Mucosa of stomach (tissue), 1 donor: ENCODE results near the gene PLEKHM3.

Source experiments
- H3K27me3 ChIP-seq: one replicate; pipeline ENCODE4 v1.7.0; 2013; ENCODE audit warnings: mild to moderate bottlenecking, low read length; ENCODE audit not compliant: control insufficient read depth, insufficient read depth
- H3K36me3 ChIP-seq: one replicate; pipeline ENCODE4 v1.7.0; 2013; ENCODE audit warnings: low read length; ENCODE audit not compliant: control insufficient read depth, insufficient read depth
- H3K4me1 ChIP-seq: one replicate; pipeline ENCODE4 v1.7.0; 2013; ENCODE audit warnings: mild to moderate bottlenecking, low read length; ENCODE audit not compliant: control insufficient read depth, insufficient read depth
- H3K4me3 ChIP-seq: one replicate; pipeline ENCODE4 v1.7.0; 2013; ENCODE audit warnings: low read length
- H3K9ac ChIP-seq: one replicate; pipeline ENCODE4 v1.7.0; 2013; ENCODE audit warnings: mild to moderate bottlenecking, low read length, moderate library complexity
- H3K9me3 ChIP-seq: one replicate; pipeline ENCODE4 v1.7.0; 2013; ENCODE audit warnings: mild to moderate bottlenecking, low read length, moderate library complexity; ENCODE audit not compliant: control insufficient read depth
- donor health status: Pancreatic carcinoma.

PLEKHM3 gene

GRCh38 chr2:207847807-207848544 lies 177.4 kb downstream of the PLEKHM3 start:
- no peaks in the 10 kb centered on the region for H3K36me3 ChIP-seq
- no peak overlapping the region for H3K9ac ChIP-seq
- peaks cover 50% of the 10 kb centered on the region for H3K4me1 ChIP-seq
- no peaks in the 10 kb centered on the region for H3K9me3 ChIP-seq
- no peaks in the 10 kb centered on the region for H3K27me3 ChIP-seq
- no peak overlapping the region for H3K4me3 ChIP-seq

- Histone ChIP-seq H3K9ac (no peak overlapping the region), H3K36me3 (no peaks in the 10 kb centered on the region)
Observed at GRCh38 chr2:207847098-207847806, 178.1 kb downstream of the PLEKHM3 start.

GRCh38 chr2:207845202-207845864 lies 180.0 kb downstream of the PLEKHM3 start:
- Histone ChIP-seq H3K36me3 (no peaks in the 10 kb centered on the region), H3K9me3 (no peaks in the 10 kb centered on the region), H3K27me3 (no peaks in the 10 kb centered on the region), H3K4me3 (no peak overlapping the region), H3K4me1 (peaks cover 50% of the 10 kb centered on the region), H3K9ac (no peak overlapping the region)

More at GRCh38 chr2:207847098-207847806, 178.1 kb downstream of the PLEKHM3 start:
- Histone ChIP-seq H3K9me3 (no peaks in the 10 kb centered on the region), H3K27me3 (no peaks in the 10 kb centered on the region), H3K4me3 (no peak overlapping the region), H3K4me1 (peaks cover 50% of the 10 kb centered on the region)

- Histone ChIP-seq H3K9ac (no peak overlapping the region), H3K4me3 (no peak overlapping the region), H3K36me3 (no peaks in the 10 kb centered on the region), H3K9me3 (no peaks in the 10 kb centered on the region), H3K27me3 (no peaks in the 10 kb centered on the region), H3K4me1 (peaks cover 45% of the 10 kb centered on the region)
Observed at GRCh38 chr2:207844648-207845047, 180.7 kb downstream of the PLEKHM3 start.

GRCh38 chr2:207840101-207840500 lies 185.2 kb downstream of the PLEKHM3 start:
- Histone ChIP-seq H3K36me3 (no peaks in the 10 kb centered on the region), H3K9ac (no peak overlapping the region), H3K9me3 (no peaks in the 10 kb centered on the region), H3K4me1 (peaks cover 20% of the 10 kb centered on the region), H3K4me3 (no peak overlapping the region), H3K27me3 (no peaks in the 10 kb centered on the region)

GRCh38 chr2:207839575-207839974 lies 185.8 kb downstream of the PLEKHM3 start:
- no peaks in the 10 kb centered on the region for H3K9me3 ChIP-seq
- H3K9ac ChIP-seq: no peak overlapping the region
- H3K4me1 ChIP-seq: peaks cover 17% of the 10 kb centered on the region
- H3K27me3 ChIP-seq: no peaks in the 10 kb centered on the region
- H3K4me3 ChIP-seq: no peak overlapping the region
- no peaks in the 10 kb centered on the region for H3K36me3 ChIP-seq

GRCh38 chr2:207839028-207839427 lies 186.3 kb downstream of the PLEKHM3 start:
- no peak overlapping the region for H3K9ac ChIP-seq
- no peaks in the 10 kb centered on the region for H3K27me3 ChIP-seq
- no peak overlapping the region for H3K4me3 ChIP-seq
- H3K36me3 ChIP-seq: no peaks in the 10 kb centered on the region
- peaks cover 15% of the 10 kb centered on the region for H3K4me1 ChIP-seq
- no peaks in the 10 kb centered on the region for H3K9me3 ChIP-seq

GRCh38 chr2:207836521-207837133 lies 188.7 kb downstream of the PLEKHM3 start:
- Histone ChIP-seq H3K9ac (no peak overlapping the region), H3K9me3 (no peaks in the 10 kb centered on the region)

GRCh38 chr2:207835805-207836204 lies 189.5 kb downstream of the PLEKHM3 start:
- H3K4me3 ChIP-seq: no peak overlapping the region
- peaks cover 34% of the 10 kb centered on the region for H3K4me1 ChIP-seq
- no peak overlapping the region for H3K9ac ChIP-seq
- H3K9me3 ChIP-seq: no peaks in the 10 kb centered on the region
- no peaks in the 10 kb centered on the region for H3K36me3 ChIP-seq
- no peaks in the 10 kb centered on the region for H3K27me3 ChIP-seq

More at GRCh38 chr2:207836521-207837133, 188.7 kb downstream of the PLEKHM3 start:
- H3K27me3 ChIP-seq: no peaks in the 10 kb centered on the region
- H3K4me1 ChIP-seq: peaks cover 25% of the 10 kb centered on the region
- no peaks in the 10 kb centered on the region for H3K36me3 ChIP-seq
- no peak overlapping the region for H3K4me3 ChIP-seq

GRCh38 chr2:207833251-207833751 lies 192.0 kb downstream of the PLEKHM3 start:
- Histone ChIP-seq H3K4me3 (no peak overlapping the region), H3K4me1 (peaks cover 57% of the 10 kb centered on the region), H3K9me3 (no peaks in the 10 kb centered on the region), H3K36me3 (no peaks in the 10 kb centered on the region), H3K9ac (no peak overlapping the region), H3K27me3 (no peaks in the 10 kb centered on the region)

- Histone ChIP-seq H3K4me1 (peaks cover 52% of the 10 kb centered on the region), H3K36me3 (no peaks in the 10 kb centered on the region), H3K9me3 (no peaks in the 10 kb centered on the region), H3K27me3 (no peaks in the 10 kb centered on the region), H3K4me3 (no peak overlapping the region), H3K9ac (no peak overlapping the region)
Observed at GRCh38 chr2:207831584-207832248, 193.6 kb downstream of the PLEKHM3 start.
